ENCODE data around the gene AP1S1. TPM values are rescaled to one million over a fixed set of nuclear protein-coding genes. Genes with fewer than 3 reads are reported as not detected.

AP1S1 gene
- polyA plus RNA-seq, 2 of the 4 experiments (the other 2 are of a cell fraction) = 107 to 181 TPM

DNA sequence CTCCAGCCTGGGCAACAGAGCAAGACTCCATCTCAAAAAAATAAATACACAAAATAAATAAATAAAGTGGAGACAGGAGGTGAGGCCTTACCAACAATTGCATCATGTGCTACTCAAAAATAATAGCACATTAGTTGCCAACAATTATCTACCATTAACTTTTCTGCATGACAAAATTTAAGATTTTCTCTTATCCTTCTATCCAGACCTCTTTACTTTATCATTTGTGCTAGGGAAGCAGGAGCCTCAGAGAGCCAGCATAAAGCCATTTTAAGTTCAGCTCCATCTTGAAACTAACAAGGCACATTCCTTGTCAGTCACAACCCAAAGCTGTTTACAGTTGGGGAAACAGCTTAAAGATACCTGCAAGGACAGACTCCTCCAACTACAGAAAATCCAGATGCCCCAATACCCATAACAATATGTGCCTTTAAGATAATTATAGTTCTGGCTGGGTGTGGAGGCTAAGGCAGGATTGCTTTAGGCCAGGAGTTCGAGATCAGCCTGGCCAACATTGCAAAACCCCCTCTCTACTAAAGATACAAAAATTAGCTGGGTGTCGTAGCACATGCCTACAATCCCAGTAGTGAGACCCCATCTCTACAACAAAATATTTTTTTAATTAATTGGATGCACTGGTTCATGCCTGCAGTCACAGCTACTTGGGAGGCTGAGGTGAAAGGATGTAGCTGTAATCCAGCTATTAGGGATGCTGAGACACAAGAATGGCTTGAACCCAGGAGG lies 2.2 kb upstream of the AP1S1 start:
- POLR2A ChIA-PET = no interaction called here
- no peaks in the 10 kb centered on the region for H3K9me3 ChIP-seq
- no peak for DNase-seq (ENCODE audit: low read depth in 1 of 2, low spot score in 1 of 2)
- ATAC-seq = no peak
- H3K4me2 ChIP-seq = no peak overlapping the region; the same call in 2 of the 3 replicates
- TF ChIP-seq CEBPB (IDR thresholded peaks at IDR 0.05) (peak; percentile 21 to 51; a peak in 2 of 4 replicates), POLR2AphosphoS2 (conservative IDR thresholded peaks at IDR 0.05; ENCODE audit: low read length) (no peak), FOSL2 (IDR thresholded peaks at IDR 0.05) (no peak), FOSL2 (CRISPR knock-in tag; IDR thresholded peaks at IDR 0.05) (no peak), RCOR1 (IDR thresholded peaks at IDR 0.05; ENCODE audit: low read depth, low read length) (no peak)
- TF ChIP-seq, protein P1, sequence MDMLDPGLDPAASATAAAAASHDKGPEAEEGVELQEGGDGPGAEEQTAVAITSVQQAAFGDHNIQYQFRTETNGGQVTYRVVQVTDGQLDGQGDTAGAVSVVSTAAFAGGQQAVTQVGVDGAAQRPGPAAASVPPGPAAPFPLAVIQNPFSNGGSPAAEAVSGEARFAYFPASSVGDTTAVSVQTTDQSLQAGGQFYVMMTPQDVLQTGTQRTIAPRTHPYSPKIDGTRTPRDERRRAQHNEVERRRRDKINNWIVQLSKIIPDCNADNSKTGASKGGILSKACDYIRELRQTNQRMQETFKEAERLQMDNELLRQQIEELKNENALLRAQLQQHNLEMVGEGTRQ (IDR thresholded peaks at IDR 0.05) = no peak
- H3K4me1 ChIP-seq = peaks cover 31% of the 10 kb centered on the region
- no peak overlapping the region for H3K4me3 ChIP-seq
- FAIRE-seq = no peak
- peak overlapping the region in 1 of 2 experiments; percentile 58; a peak in 2 of 6 replicates for H3K27ac ChIP-seq
- CTCF ChIA-PET = interaction anchor here (0.8 to 16.1 kb wide), 6 partner anchors 11 to 65 kb away, joined by 3 to 235 read pairs (median 6); no protein-coding TSS in a partner anchor
- 52% methylated on average over 2 of the region's 2 CpGs for WGBS (ENCODE audit: missing lambda C conversion rate)

DNA sequence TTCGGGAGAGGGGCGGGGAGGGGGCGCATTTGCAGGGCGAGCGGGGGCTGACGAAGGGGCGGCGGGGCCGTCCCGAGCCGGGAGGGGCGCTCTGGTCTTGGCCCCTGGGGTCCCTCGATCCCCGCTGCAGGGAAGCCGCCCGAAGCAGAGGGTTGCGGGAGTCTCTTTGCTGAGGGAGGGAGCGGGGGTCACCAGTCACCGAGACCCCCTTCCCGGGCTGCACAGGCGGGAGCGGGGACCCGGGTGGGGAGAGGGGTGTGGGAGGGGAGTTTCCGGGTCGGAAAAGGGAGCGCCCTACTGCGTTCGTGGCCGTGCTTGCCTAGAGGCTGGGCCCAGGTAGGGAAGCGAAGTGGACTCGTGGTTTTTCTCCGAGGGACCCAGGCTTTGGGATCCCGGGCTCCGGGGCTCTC lies 422 bp downstream of the AP1S1 start:
- H3K4me3 ChIP-seq = peak overlapping the region; percentile 91
- ATAC-seq (peak; percentile 10 to 62; a peak in 4 of 6 replicates), FAIRE-seq (no peak), DNase-seq (ENCODE audit: low read depth in 1 of 2, low spot score in 1 of 2) (no peak)
- whole genome bisulfite sequencing (ENCODE audit: missing lambda C conversion rate) = 1% methylated on average over 20 of the region's 34 CpGs
- peaks cover 41% of the 10 kb centered on the region for H3K4me1 ChIP-seq
- peak overlapping the region; percentile 99 for H3K4me2 ChIP-seq
- H3K9me3 ChIP-seq = no peaks in the 10 kb centered on the region
- POLR2A ChIA-PET = interaction anchor here (0.7 to 1.0 kb wide), 2 partner anchors 13 to 14 kb away, joined by 3 read pairs; no protein-coding TSS in a partner anchor
- peak overlapping the region; percentile 93 to 100 for H3K27ac ChIP-seq
- CTCF ChIA-PET = interaction anchor here (0.7 to 16.1 kb wide), 8 partner anchors 13 to 710 kb away, joined by 3 to 235 read pairs (median 12); no protein-coding TSS in a partner anchor
- no peak for TF ChIP-seq NFE2L2 (conservative IDR thresholded peaks at IDR 0.05; ENCODE audit: low read length)
- no peak for TF ChIP-seq RFX5 (IDR thresholded peaks at IDR 0.05)
- TF ChIP-seq KDM1A (IDR thresholded peaks at IDR 0.05; ENCODE audit: low read depth) = no peak
- TF ChIP-seq JUN (IDR thresholded peaks at IDR 0.05) = peak in 1 of 2 experiments; percentile 60; a peak in 2 of 5 replicates
- no peak for TF ChIP-seq MAZ (IDR thresholded peaks at IDR 0.05; ENCODE audit: borderline replicate concordance, low read depth, low read length)
- no peak for TF ChIP-seq ZFP36 (IDR thresholded peaks at IDR 0.05; ENCODE audit: borderline replicate concordance, partially characterized antibody)
- TF ChIP-seq MAFK (IDR thresholded peaks at IDR 0.05; ENCODE audit: partially characterized antibody) = no peak

DNA sequence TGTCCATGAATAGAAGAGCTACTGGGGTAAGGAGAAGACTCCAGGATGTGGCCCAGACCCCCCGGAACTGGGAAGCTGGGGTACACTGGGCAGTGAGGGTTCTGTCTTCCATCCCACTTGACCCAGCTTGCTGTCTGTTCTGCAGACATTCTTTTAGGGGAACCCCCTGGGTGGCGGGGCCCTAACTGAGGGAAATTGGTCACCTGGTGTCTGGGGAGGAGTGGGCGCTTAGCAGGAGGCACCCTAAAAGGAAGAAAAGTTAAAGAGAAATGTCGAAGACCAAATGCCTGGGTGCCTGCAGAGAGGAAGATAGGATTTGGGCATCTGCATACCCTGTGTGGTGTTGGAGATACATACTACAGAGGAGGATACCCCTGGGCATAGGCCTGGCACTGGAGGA lies 1.0 kb downstream of the AP1S1 start:
- 59% methylated on average over 4 of the region's 4 CpGs for WGBS (ENCODE audit: missing lambda C conversion rate)
- POLR2A ChIA-PET = interaction anchor here (0.7 kb wide), 1 partner anchor 15 kb away, joined by 3 read pairs; no protein-coding TSS in a partner anchor
- Histone ChIP-seq H3K4me3 (peak overlapping the region; percentile 91), H3K4me1 (peaks cover 47% of the 10 kb centered on the region), H3K9me3 (no peaks in the 10 kb centered on the region), H3K27ac (peak overlapping the region; percentile 93 to 100), H3K4me2 (peak overlapping the region; percentile 99)
- FAIRE-seq = no peak
- CTCF ChIA-PET = interaction anchor here (0.7 to 16.1 kb wide), 8 partner anchors 8 to 711 kb away, joined by 3 to 235 read pairs (median 4); no protein-coding TSS in a partner anchor
- TF ChIP-seq FOSB (CRISPR knock-in tag; IDR thresholded peaks at IDR 0.05) (no peak), HDAC2 (IDR thresholded peaks at IDR 0.05) (no peak), POLR2A (IDR thresholded peaks at IDR 0.05; ENCODE audit: low read length) (no peak), HOXA7 (CRISPR knock-in tag; IDR thresholded peaks at IDR 0.05) (no peak), NPAS2 (CRISPR knock-in tag; IDR thresholded peaks at IDR 0.05; ENCODE audit: borderline replicate concordance) (no peak), KDM1A (IDR thresholded peaks at IDR 0.05; ENCODE audit: low read depth) (no peak), RNF2 (IDR thresholded peaks at IDR 0.05; ENCODE audit: borderline replicate concordance, low read depth) (no peak)
- no peak for ATAC-seq
- DNase-seq (ENCODE audit: low read depth in 1 of 2, low spot score in 1 of 2) = no peak

DNA sequence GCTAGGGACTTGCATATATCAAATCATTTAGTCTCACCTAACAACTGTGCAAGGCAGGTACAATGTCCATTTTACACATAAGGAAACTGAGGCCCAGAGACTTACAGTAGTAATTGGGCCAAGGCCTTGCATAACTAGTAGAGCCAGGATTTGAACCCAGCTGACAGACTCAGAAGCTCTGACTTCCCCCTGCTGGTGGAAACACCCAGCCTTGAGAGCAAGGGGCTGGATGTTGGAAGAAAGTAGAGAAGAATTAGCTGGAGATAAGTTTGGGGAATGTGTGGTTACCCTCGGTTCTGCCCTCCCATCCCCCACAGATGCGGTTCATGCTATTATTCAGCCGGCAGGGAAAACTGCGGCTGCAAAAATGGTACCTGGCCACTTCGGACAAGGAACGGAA lies 2.0 kb downstream of the AP1S1 start:
- FAIRE-seq (no peak), ATAC-seq (no peak), DNase-seq (ENCODE audit: low read depth in 1 of 2, low spot score in 1 of 2) (no peak)
- WGBS (ENCODE audit: missing lambda C conversion rate) = 75% methylated on average over 6 of the region's 6 CpGs
- 0 out of 4 replicates have a peak, but pooled peaks of 1 of the 2 experiments have one; percentile 3 for TF ChIP-seq CEBPB (IDR thresholded peaks at IDR 0.05)
- TF ChIP-seq FOXS1 (CRISPR knock-in tag; IDR thresholded peaks at IDR 0.05) = no peak
- no peak for TF ChIP-seq RNF2 (IDR thresholded peaks at IDR 0.05; ENCODE audit: borderline replicate concordance, low read depth)
- TF ChIP-seq NFE2L2 (conservative IDR thresholded peaks at IDR 0.05; ENCODE audit: low read length) = no peak
- TF ChIP-seq RAD21 (conservative IDR thresholded peaks at IDR 0.05 in 1 of 2, IDR thresholded peaks at IDR 0.05 in 1 of 2) = 0 out of 5 replicates have a peak, but pooled peaks of 1 of the 2 experiments have one; percentile 8
- TF ChIP-seq EP300 (IDR thresholded peaks at IDR 0.05) = no peak
- TF ChIP-seq SREBF2 (IDR thresholded peaks at IDR 0.05) = no peak
- TF ChIP-seq RCOR1 (IDR thresholded peaks at IDR 0.05; ENCODE audit: low read depth, low read length) = no peak
- no peak for TF ChIP-seq NPAS2 (CRISPR knock-in tag; IDR thresholded peaks at IDR 0.05; ENCODE audit: borderline replicate concordance)
- TF ChIP-seq, protein P2, sequence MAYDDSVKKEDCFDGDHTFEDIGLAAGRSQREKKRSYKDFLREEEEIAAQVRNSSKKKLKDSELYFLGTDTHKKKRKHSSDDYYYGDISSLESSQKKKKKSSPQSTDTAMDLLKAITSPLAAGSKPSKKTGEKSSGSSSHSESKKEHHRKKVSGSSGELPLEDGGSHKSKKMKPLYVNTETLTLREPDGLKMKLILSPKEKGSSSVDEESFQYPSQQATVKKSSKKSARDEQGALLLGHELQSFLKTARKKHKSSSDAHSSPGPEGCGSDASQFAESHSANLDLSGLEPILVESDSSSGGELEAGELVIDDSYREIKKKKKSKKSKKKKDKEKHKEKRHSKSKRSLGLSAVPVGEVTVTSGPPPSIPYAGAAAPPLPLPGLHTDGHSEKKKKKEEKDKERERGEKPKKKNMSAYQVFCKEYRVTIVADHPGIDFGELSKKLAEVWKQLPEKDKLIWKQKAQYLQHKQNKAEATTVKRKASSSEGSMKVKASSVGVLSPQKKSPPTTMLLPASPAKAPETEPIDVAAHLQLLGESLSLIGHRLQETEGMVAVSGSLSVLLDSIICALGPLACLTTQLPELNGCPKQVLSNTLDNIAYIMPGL (CRISPR knock-in tag; IDR thresholded peaks at IDR 0.05; ENCODE audit: borderline replicate concordance) = no peak
- no peak for TF ChIP-seq ZFP36 (IDR thresholded peaks at IDR 0.05; ENCODE audit: borderline replicate concordance, partially characterized antibody)
- no peak for TF ChIP-seq ZSCAN20 (CRISPR knock-in tag; IDR thresholded peaks at IDR 0.05)
- no peak for TF ChIP-seq KDM5A (IDR thresholded peaks at IDR 0.05)
- no peak for TF ChIP-seq MAFK (IDR thresholded peaks at IDR 0.05; ENCODE audit: partially characterized antibody)
- TF ChIP-seq NR3C1 (IDR thresholded peaks at IDR 0.05) = no peak
- Histone ChIP-seq H3K27ac (peak overlapping the region in 1 of 2 experiments; percentile 100; a peak in 2 of 6 replicates), H3K4me2 (peak overlapping the region; percentile 99; the same call in 2 of the 3 replicates), H3K9me3 (no peaks in the 10 kb centered on the region), H3K4me1 (peaks cover 57% of the 10 kb centered on the region), H3K4me3 (no peak overlapping the region)
- POLR2A ChIA-PET = interaction anchor here (1.6 to 2.0 kb wide), 2 partner anchors 9 to 12 kb away, joined by 4 to 6 read pairs; partner anchors contain the start of gene VGF
- CTCF ChIA-PET = interaction anchor here (0.8 to 16.1 kb wide), 11 partner anchors 9 to 126 kb away, joined by 3 to 235 read pairs (median 6); no protein-coding TSS in a partner anchor

All from A549 (cell line).